ENCODE results near the gene LORICRIN.
"Not testable (repeated sequence)": the region's sequence is repeated elsewhere in the genome, so short reads cannot be mapped to it uniquely, and the experiment has no call there.

The LORICRIN gene, protein sequence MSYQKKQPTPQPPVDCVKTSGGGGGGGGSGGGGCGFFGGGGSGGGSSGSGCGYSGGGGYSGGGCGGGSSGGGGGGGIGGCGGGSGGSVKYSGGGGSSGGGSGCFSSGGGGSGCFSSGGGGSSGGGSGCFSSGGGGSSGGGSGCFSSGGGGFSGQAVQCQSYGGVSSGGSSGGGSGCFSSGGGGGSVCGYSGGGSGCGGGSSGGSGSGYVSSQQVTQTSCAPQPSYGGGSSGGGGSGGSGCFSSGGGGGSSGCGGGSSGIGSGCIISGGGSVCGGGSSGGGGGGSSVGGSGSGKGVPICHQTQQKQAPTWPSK

DNA sequence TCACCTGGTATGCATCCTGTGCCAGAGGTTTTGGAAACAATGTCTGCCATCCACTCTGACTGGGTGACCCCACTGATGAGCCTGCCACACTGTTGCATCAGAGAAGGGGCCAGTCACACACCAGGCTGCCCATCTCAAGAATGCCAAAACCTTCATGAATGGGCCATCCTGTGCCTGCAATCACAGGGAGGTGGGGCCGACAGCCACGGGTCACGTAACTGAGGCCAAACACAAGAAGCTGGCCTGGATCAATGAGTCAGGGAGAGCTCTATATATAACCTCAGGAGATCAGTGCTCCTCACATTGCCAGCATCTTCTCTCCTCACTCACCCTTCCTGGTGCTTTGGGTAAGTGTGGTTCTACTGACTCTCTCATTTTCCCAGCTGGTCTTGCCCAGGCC lies at the start of gene LORICRIN:
Gene LORICRIN, plus strand, starts transcription at position 301 of the 400 bp plus-strand sequence. CDS start 1,263 bp downstream, outside the sequence.
- no peak within 1 kb of the TSS for H3K4me3 ChIP-seq (ENCODE audit: low read depth, low read length)

DNA sequence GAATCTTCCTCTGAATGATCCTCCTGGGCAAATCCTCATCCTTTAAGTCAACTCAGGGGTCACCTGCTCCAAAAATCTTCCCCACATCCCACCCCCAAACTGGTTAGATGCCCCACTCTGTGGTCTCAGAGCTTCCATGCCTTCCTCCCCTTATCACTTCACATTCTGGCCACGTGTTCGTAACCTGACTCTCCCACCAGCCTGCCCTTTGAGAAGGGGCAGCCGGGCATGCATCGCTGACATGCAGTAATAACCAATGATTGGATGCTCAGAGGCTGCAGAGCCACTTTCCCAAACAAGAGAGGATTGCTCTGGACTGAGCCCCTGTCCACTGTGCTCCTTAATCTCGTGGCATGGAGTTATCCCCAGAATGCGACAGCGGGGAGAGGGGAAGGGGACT lies 49.3 kb upstream of the LORICRIN start:
- no peak overlapping the region for H3K4me3 ChIP-seq (ENCODE audit: low read depth, low read length)

DNA sequence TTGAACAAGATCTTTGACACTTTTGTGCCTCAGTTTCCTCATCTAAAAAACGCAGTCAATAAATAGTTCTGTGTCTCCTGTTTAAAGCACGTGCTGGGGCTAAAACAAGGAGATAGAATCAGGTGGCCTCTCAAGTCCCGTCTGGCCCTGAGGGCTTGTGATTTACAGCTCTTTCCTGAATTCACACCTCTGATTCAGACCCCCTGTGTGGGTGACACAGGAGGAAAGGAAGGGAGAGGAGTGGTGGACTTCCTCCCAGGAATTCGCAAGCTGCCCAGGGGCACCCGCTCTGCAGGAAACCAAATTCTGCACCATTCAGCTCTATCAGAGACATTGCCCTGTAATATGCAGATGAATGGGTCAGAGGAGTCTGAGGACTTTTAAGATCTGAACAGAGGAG lies 47.3 kb upstream of the LORICRIN start:
- no peak overlapping the region for H3K4me3 ChIP-seq (ENCODE audit: low read depth, low read length)

DNA sequence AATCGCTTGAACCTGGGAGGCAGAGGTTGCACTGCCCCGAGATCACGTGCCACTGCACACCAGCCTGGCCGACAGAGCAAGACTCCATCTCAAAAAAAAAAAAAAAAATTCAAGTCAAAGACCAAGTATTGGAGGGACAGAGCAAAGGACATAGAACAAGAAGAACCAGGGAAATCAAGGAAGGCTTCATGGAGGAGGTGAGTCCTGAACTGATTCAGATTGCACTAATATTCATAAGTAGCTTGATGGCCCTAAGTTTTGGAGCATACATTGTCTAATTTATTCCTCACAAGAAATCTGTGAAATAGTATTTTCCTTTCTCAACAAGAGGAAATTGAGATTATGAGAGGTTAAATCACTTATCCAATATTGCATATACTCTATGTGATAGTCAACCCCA lies 46.0 kb upstream of the LORICRIN start:
- H3K4me3 ChIP-seq (ENCODE audit: low read depth, low read length) = no peak overlapping the region

DNA sequence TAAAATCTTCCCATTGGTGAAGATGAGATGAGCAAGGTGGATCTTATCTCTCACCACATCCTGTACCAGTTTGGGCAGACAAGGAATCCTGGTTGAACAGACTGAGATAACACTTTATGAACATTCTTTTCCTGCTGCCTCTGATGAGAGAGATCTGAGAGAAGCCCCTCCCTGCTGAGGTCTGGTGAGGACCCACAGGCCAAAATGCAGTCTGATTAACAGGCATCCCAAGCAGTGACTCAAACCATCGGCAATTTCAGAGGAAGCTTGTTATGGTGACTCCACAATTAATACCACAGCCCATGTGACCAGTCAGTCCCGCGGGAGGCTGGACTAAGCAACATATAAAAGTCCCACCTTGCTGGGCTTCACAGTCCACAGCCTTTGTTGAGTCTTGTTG lies 42.3 kb upstream of the LORICRIN start, which contains the start of gene PRR9:
Gene PRR9, plus strand, starts transcription at position 373 of the 400 bp plus-strand sequence. CDS start 561 bp downstream, outside the sequence.
- no peak within 1 kb of the TSS for H3K4me3 ChIP-seq (ENCODE audit: low read depth, low read length)

DNA sequence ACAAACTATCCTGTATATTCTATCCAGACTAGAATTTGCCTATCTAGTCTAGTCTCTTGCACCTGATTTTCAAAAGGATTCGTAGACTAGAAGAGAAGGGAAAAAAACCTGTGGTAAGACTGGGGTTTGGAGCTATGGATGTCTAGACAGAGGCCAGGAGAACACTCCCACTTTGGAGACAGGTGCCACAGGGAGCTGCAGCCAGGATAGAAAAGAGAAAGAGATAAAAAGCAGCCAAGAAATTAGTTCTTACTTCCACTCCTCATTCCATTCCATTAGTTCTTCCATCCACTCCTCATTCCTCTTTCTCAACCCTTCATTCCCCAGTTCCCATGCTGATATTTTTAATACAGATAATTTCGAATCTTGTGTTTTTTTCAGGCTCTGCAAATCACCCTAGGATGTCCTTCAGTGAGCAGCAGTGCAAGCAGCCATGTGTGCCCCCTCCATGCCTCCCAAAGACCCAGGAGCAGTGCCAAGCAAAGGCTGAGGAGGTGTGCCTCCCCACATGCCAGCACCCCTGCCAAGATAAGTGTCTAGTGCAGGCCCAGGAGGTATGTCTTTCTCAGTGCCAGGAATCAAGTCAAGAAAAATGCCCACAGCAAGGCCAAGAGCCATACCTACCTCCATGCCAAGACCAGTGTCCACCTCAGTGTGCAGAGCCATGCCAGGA lies 41.6 kb upstream of the LORICRIN start:
- H3K4me3 ChIP-seq (ENCODE audit: low read depth, low read length) = no peak overlapping the region

DNA sequence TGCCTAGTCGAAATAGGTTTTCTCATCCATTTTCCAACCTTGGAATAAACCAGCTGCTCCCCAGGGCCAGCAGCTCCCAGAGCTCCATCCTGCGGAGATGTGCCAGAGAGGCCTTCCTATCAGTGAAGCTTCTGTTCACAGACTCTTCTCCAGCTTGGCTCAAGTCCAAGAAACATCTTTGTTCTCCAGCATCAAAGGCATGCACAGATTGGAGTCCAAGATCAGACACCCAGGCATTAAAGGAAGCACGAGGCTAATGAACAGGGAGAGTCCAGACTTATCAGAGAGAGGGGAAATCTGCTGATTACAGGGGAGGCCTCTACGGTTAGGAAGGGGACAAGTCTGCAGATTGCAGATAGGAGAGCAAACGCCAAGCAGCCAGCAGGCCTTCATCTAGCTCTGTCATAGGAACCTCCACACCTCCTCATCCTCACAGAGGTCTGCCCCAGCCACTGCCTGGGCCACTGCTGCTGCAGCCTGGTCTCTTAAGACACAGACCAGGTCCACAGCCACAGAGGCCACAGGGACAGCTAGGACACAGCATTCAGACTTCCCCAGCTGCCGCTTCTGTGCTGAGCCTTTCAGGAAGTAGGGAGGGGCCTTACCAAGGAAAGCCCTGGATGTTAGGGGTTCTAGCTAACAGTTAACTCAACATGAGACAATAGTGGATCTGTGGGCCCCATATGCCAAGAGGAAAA lies 38.7 kb upstream of the LORICRIN start:
- no peak overlapping the region for H3K4me3 ChIP-seq (ENCODE audit: low read depth, low read length)

DNA sequence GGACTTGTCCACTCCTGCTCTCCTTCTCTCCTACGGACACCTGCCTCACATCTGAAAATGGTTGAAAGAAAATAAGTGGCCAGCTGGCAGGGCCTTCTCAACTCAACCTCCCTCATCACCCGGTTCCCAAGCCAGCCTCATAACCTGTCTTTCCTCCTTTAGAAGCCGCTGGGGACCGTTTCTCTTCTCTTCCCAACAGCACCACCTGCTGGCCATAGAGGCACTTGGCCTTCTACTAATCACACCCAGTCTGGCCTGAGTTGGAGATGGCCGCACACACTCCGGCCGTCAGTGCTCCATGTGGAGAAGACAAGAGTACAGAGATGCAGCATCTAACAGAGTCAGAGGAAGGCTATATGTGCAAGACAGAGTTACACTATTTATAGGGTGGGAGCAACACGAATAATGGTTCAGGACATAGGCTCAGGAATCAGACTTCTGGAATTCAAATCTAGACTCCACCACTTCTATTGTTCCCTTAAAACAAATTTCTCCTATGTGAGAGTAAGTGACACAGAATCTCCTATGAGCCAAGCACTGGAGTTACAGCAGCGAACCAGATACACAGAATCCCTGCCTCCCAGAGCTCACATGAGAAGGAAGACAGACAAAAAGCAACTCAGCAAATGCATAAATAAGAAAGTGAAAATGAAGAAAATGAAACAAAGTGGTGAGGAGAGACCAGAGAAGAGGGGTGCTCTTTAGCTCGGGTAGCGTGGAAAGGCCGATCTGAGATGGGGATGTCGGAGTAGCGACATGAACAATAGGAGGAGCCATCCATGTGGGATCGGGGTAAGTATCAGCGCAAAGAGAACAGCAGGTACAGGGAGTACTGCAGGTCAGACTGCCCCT lies 36.2 kb upstream of the LORICRIN start:
- H3K4me3 ChIP-seq (ENCODE audit: low read depth, low read length) = not testable (repeated sequence)

DNA sequence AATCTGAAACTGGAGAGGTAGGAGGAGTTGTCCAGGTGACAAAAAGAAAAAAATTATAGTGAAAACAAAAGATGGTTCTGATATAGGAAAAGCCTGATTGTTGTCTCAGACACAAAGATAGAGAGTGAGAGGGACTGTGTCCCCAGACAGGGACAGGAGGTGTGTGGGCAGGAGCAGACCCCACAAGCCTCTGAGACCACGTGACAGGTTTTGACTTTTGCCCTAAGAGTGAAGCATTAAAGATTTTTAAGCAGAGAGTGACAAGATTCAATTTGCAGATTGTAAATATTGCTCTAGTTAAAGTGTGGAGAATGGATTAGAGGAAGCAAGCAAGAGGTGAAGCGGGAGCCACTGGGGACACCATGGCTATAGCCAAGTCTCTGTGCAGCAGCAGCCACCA lies 31.7 kb upstream of the LORICRIN start:
- no peak overlapping the region for H3K4me3 ChIP-seq (ENCODE audit: low read depth, low read length)

DNA sequence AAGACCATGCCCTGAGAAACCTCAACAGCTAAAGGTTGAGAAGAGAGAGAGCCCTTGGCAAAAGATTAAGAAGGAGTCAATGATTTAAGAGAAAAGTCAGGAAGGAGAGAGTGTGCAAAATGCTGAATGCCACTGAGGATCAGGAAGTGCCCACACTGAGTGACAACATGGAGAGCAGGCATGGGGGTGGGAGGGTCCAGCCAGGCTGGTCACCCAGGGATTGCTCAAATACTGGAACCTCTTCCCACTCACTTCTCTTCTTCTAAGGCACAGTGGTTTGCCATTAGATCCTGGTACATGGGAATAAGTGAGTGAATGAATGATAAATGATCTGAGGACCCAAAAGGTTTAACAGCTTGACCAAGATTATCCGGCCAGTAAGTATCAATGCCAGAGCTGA lies 31.0 kb upstream of the LORICRIN start:
- no peak overlapping the region for H3K4me3 ChIP-seq (ENCODE audit: low read depth, low read length)

DNA sequence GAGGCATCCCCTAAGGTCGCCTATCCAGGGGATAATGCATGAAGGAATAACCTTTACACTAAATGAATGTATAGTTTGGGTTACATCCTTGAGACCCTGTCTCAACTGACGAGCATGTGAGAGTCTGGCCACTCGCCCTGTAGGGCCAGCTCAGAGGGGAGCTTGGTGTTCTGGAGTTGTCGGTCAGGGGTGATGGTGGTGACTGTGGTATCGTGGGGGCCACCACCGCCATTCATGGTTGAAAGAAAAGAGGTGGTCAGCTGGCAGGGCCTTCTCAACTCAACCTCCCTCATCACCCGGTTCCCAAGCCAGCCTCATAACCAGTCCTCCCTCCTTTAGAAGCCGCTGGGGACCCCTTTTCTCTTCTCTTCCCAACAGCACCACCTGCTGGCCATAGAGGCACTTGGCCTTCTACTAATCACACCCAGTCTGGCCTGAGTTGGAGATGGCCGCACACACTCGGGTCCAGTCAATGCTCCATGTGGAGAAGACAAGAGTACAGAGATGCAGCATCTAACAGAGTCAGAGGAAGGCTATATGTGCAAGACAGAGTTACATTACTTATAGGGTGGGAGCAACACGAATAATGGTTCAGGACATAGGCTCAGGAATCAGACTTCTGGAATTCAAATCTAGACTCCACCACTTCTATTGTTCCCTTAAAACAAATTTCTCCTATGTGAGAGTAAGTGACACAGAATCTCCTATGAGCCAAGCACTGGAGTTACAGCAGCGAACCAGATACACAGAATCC lies 30.2 kb upstream of the LORICRIN start:
- not testable (repeated sequence) for H3K4me3 ChIP-seq (ENCODE audit: low read depth, low read length)

DNA sequence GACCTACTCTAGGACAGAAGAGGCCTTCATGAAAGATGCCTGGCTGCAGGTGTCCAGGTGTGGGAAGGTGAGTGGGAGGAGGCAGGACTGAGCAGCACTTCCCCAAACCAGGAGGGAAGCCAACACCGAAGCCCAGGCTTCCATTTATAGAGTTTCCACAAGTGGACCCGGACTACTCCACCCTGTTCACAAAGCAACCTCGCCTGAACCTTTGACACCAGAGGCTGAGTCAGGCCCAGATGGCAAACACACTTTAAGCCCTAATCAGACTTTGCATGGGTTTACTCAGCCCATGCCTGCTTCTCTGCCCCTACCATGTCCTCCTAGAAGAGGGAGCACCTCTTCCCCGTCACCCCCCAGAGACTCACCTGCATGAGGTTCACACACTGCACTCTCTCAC lies 28.1 kb upstream of the LORICRIN start:
- no peak overlapping the region for H3K4me3 ChIP-seq (ENCODE audit: low read depth, low read length)

DNA sequence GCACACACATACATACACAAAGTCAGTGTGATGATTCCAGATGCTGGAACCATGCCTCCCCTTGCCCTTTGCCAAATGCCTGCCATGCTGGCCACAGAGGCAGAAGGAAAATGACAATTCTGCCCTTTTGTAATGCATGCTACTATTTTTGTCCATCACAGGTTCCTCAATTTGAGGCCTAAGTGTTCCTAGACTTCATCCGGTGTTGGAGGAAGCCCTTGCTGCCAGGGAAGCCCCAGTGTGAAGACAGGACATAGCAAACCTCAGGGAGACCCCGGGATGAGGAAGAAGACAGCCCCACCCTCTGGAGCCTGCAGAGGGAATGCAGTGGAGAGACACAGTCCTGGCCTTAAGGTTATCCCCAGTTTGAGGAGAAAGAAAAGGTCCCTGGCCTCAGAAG lies 27.7 kb upstream of the LORICRIN start:
- no peak overlapping the region for H3K4me3 ChIP-seq (ENCODE audit: low read depth, low read length)

DNA sequence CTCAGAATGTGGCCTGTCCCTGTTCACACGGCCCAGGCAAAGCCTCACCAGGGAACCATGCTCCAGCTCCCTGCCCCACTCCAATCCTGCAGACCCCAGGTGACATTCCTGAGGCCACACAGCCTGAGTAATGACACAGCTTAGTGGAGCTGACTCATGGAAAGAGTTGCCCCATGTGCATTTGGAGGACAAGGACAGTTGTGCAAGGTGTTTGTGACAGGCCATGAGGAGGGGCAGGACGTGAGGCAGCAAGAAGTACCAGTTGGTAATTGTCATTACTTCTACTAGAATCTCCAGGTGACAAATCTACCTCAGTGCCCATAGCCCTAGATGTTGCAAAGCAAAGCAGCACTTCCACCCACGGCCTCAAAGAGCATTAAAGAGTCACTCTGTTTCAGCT lies 26.9 kb upstream of the LORICRIN start:
- no peak overlapping the region for H3K4me3 ChIP-seq (ENCODE audit: low read depth, low read length)

DNA sequence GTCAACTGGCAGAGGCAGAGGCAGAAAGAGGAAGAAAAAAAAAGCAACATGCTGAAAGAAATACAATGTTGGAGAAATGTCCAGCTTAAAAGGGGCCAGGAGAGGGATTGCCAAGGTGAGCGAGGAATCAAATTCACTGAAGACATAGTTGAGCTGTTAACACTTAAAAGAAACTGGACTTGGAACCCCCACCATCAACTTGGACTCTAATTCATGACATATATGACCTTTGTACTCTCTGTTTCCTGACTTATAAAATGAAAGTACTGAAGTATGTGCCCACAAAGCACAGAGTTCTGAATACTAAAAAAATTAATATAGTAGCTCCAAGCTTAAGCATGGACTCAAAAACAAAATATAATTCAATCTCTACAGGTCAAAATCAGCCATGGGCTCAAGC lies 26.0 kb upstream of the LORICRIN start:
- H3K4me3 ChIP-seq (ENCODE audit: low read depth, low read length) = no peak overlapping the region

DNA sequence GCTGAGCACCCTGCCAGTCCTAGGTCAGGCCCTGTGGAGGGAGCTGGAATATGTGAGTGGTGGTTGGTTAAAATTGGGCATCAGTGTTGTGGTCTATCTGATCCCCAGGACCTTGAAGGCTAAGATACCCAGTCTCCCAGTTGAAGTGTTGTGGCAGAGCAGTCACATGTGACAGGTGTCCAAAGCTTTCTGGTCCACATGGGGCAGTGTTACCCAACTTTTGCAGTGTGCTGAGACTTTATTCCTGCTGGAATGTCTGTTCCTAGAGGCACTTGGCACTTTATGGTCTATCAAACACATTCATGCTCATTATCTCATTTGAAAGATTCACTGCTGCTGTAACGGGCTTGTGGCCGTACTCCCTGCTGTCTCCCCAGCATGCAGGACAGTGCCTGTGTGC lies 21.0 kb upstream of the LORICRIN start:
- H3K4me3 ChIP-seq (ENCODE audit: low read depth, low read length) = no peak overlapping the region

DNA sequence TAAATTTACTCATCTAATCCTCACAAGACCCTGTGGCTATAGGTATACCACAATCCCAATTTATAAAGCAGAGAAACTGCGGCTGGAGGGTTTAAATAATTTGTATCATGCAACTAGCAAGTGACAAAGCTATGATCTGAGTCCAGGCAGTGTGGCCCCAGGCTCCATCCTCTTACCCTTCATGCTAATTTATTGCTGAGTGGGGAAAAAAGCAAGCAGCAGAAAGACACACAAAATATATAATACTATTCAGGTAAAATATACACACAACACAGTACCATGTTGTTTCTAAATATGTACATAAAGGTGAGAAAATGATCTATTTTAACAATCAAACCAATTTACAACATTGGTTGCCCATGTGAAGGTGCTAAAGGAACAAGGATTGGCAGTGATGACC lies 17.3 kb upstream of the LORICRIN start:
- H3K4me3 ChIP-seq (ENCODE audit: low read depth, low read length) = no peak overlapping the region

DNA sequence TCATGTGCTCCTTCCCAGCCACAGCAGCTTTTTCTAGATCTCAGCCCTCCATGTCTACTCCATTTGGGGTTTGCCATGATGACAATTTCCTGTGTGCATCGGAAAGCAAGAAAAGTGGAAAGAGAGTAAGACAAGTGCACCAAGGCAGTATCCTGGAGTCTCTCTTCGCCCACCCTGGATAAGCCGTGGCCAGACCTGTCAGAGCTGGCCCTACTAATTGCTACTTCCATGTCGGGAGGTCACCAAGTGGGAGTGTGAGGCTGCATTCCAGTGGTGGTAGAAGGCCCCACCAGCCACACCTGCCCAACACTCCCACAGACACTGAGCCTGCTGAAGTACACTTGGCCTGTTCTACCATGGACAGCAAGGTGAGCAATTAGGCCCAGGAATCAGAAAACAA lies 14.0 kb upstream of the LORICRIN start:
- H3K4me3 ChIP-seq (ENCODE audit: low read depth, low read length) = no peak overlapping the region

DNA sequence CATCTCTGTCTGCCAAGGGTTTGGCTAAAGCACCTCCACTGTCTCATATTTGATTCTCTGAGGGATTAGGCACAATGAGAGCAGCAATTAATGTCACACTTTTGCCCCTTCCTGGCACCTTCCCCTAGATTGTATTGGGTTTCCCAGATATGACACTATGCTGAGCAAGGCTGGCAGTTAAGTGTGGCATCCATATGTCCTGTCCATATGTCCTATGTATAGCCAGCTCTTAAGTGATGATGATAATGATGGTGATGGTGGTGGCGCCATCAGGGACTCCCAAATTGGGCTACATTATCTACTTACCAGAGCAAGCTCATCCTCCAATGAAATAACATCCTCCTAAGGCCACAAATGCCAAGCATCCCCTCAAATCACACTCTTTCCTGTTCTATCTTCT lies 13.5 kb upstream of the LORICRIN start:
- no peak overlapping the region for H3K4me3 ChIP-seq (ENCODE audit: low read depth, low read length)

DNA sequence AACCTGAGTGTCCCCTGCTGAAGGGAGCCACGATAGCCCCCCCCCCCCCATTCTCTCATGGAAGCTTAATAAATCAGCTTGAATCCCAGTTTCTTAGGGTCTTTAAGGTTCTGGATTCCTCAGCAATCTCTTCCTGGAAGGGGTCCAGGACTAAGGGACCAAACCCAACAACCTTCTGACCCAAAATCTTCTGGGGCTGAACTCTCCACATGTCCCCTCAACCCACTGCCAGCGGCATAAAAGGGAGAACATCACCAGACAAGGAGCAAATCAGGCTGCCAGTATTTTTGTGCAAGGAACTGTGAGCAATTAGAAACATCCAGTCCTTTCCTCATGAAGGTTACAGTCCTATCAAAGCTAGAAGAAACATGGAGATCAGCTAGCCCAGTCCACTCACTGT lies 12.7 kb upstream of the LORICRIN start:
- no peak overlapping the region for H3K4me3 ChIP-seq (ENCODE audit: low read depth, low read length)

Data from iPS-11a (cell line).